AG04450 (cell line): ENCODE results near the gene ADH5. TPM values are rescaled to one million over a fixed set of nuclear protein-coding genes. Genes with fewer than 3 reads are reported as not detected.
A peak's percentile ranks its signal among the peaks of the same experiment; 100 is the strongest.
"Not testable (repeated sequence)": the region's sequence is repeated elsewhere in the genome, so short reads cannot be mapped to it uniquely, and the experiment has no call there.

ENCODE experiments used
- CTCF ChIA-PET: fragments of 300-600, 350-600 bp; formaldehyde crosslinking; extraction: SDS; loops from one replicate; lab custom pipeline; 2022; ENCODE audit warnings: antibody characterized with exemption, inconsistent platforms; lab: Charles Lee
- POLR2A ChIA-PET: fragments of 350-600 bp; formaldehyde crosslinking; extraction: SDS; loops from one replicate; lab custom pipeline; 2021; ENCODE audit warnings: antibody characterized with exemption, inconsistent platforms; lab: Yijun Ruan, JAX
- DNase-seq: peaks from one replicate; pipeline ENCODE4 v3.0.0-alpha.2; 2011; ENCODE audit warnings: low read depth, low spot score
- H3K27ac ChIP-seq: one replicate; pipeline ENCODE4 v1.5.1; 2012; ENCODE audit warnings: low read depth, low read length, control low read depth
- H3K27me3 ChIP-seq: one replicate; pipeline ENCODE4 v1.6.0; 2012; ENCODE audit warnings: low read length; ENCODE audit not compliant: control insufficient read depth, insufficient read depth
- H3K4me3 ChIP-seq: 2 replicates; pipeline ENCODE4 v1.5.1; 2011; ENCODE audit warnings: mild to moderate bottlenecking, low read depth, low read length, control low read depth
- H3K9me3 ChIP-seq: 2 replicates; pipeline ENCODE4 v1.5.1; 2012; ENCODE audit warnings: low read length; ENCODE audit not compliant: control insufficient read depth, insufficient read depth
- CTCF ChIP-seq: IDR thresholded peaks from 2 replicates; pipeline ENCODE4 v1.5.1; 2011; ENCODE audit warnings: low read depth, low read length, control low read depth, inconsistent platforms
- polyA plus RNA-seq: library from polyadenylated mRNA; depleted of rRNA; stranded (reverse); fragments of >200 nt; gene quantifications from 2 replicates; pipeline ENCODE4 v1.2.3, GENCODE V29; 2011

ADH5 gene
- polyA plus RNA-seq, 1 experiment = 437 TPM

DNA sequence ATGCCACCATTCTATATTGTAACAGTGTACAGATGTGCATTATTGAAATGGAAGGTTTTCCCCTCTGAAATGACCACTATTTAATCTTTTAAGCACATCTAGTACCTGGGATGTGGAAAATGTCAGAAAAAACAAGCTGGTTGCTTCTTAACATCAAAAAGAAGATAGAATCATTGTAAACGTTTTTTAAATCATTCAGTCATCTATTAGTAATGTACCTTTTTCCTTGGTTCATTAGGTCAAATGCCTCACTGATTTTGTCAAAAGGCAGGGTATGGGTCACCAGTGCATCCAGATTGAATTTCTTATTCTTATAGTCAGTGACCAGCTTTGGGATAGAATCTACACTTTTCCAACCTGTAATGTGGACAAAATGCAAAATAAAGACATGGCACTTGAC, 37.8 kb upstream of the ADH5 start:
- Histone ChIP-seq H3K4me3 (no peak overlapping the region), H3K9me3 (no peaks in the 10 kb centered on the region), H3K27ac (no peak overlapping the region), H3K27me3 (no peaks in the 10 kb centered on the region)
- DNase-seq = no peak
- TF ChIP-seq CTCF = no peak
- ChIA-PET POLR2A (no interaction called here), CTCF (interaction anchor here (1.1 to 1.4 kb wide), 3 partner anchors 9 to 337 kb away, joined by 4 to 5 read pairs (median 4); no protein-coding TSS in a partner anchor)

GRCh38 chr4:99121008-99121407, 32.4 kb upstream of the ADH5 start:
- POLR2A ChIA-PET = no interaction called here

GRCh38 chr4:99120501-99120900, 31.9 kb upstream of the ADH5 start:
- H3K9me3 ChIP-seq = no peaks in the 10 kb centered on the region
- TF ChIP-seq CTCF = no peak
- no peaks in the 10 kb centered on the region for H3K27me3 ChIP-seq
- DNase-seq = no peak
- ChIA-PET POLR2A (no interaction called here), CTCF (interaction anchor here (0.6 to 4.6 kb wide), 3 partner anchors 285 to 343 kb away, joined by 3 to 28 read pairs (median 20); no protein-coding TSS in a partner anchor)
- H3K4me3 ChIP-seq = no peak overlapping the region
- no peak overlapping the region for H3K27ac ChIP-seq

More at GRCh38 chr4:99121008-99121407, 32.4 kb upstream of the ADH5 start:
- Histone ChIP-seq H3K27me3 (no peaks in the 10 kb centered on the region), H3K4me3 (no peak overlapping the region), H3K9me3 (no peaks in the 10 kb centered on the region), H3K27ac (no peak overlapping the region)
- no peak for DNase-seq
- CTCF ChIA-PET = interaction anchor here (0.6 to 4.6 kb wide), 4 partner anchors 10 to 342 kb away, joined by 3 to 28 read pairs (median 12); no protein-coding TSS in a partner anchor
- no peak for TF ChIP-seq CTCF

DNA sequence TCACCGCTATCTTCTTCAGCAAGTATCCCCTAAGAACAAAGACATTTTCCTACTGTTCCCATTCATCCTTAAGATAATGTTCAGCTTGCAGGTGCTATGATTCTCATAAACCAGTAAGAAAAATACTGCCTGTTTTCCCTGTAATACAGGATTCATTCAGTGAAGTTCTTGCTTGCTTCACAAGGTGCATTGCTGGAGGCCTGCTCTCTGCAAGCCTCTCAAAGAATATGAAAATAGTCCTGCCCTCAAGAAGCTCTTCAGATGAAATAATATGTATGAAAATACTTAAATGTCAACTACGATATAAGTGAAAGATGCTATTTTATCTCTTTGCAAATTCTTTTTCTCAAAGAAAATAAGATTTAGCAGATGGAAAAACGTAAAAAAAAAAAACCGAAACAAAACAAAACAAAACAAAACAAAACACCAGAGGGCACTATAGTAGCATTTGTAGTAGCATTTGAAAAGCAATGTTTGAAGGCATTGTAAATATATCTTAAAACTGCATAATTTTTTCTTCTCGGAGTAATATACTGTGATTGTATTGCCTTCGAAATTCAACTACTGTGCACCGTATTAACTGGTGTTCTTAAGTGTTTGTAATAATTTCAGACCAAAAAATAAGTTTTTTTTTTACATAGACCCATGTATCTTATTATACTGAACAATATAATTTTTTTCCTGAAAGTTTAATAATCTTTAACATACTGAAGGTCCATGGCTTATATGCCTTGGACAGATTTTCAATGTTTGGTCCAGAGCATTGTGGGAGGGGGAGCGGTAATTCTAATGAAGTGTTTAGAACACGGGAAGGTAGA, 29.5 kb upstream of the ADH5 start:
- peak; percentile 45; the same call in 1 of the 2 replicates for TF ChIP-seq CTCF
- CTCF ChIA-PET = interaction anchor here (0.6 to 2.5 kb wide), 26 partner anchors 8 to 687 kb away, joined by 3 to 35 read pairs (median 4); partner anchors contain the start of gene ADH4
- Histone ChIP-seq H3K9me3 (no peaks in the 10 kb centered on the region), H3K4me3 (no peak overlapping the region), H3K27me3 (no peaks in the 10 kb centered on the region), H3K27ac (no peak overlapping the region)
- POLR2A ChIA-PET = no interaction called here
- no peak for DNase-seq

DNA sequence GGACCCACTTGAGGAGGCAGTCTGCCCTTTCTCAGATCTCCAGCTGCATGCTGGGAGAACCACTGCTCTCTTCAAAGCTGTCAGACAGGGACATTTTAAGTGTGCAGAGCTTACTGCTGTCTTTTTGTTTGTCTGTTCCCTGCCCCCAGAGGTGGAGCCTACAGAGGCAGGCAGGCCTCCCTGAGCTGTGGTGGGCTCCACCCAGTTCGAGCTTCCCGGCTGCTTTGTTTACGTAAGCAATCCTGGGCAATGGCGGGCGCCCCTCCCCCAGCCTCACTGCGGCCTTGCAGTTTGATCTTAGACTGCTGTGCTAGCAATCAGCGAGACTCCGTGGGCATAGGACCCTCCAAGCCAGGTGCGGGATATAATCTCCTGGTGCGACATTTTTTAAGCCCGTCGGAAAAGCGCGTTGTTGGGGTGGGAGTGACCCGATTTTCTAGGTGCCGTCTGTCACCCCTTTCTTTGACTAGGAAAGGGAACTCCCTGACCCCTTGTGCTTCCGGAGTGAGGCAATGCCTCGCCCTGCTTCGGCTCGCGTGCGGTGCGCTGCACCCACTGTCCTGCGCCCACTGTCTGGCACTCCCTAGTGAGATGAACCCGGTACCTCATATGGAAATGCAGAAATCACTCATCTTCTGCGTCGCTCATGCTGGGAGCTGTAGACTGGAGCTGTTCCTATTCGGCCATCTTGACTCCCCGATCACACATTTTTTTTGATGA, 28.7 kb upstream of the ADH5 start:
- H3K4me3 ChIP-seq, DNase-seq, H3K27me3 ChIP-seq, POLR2A ChIA-PET, H3K27ac ChIP-seq, H3K9me3 ChIP-seq: not testable (repeated sequence)
- CTCF ChIA-PET = interaction anchor here (0.6 to 2.5 kb wide), 25 partner anchors 8 to 686 kb away, joined by 3 to 35 read pairs (median 4); partner anchors contain the start of gene ADH4

GRCh38 chr4:99109286-99109685, 20.7 kb upstream of the ADH5 start:
- H3K9me3 ChIP-seq, H3K27me3 ChIP-seq, H3K27ac ChIP-seq, DNase-seq, H3K4me3 ChIP-seq, POLR2A ChIA-PET: not testable (repeated sequence)
- CTCF ChIA-PET = interaction anchor here (0.9 kb wide), 1 partner anchor 9 kb away, joined by 4 read pairs; no protein-coding TSS in a partner anchor
